GM23248 (cell line): Measurements from ENCODE around the gene CNOT1. TPM values are rescaled to one million over a fixed set of nuclear protein-coding genes. Genes with fewer than 3 reads are reported as not detected.

ENCODE experiments used
- DNase-seq: peaks from one replicate; pipeline ENCODE4 v3.0.0-alpha.2; 2015
- H2AFZ ChIP-seq: fragments of 200-600 bp; sonication (generic); 2 replicates; pipeline ENCODE4 v1.6.1; 2016; ENCODE audit warnings: antibody characterized with exemption
- H3F3A ChIP-seq: fragments of 200-600 bp; sonication (generic); 2 replicates; pipeline ENCODE4 v1.6.1; 2016; ENCODE audit warnings: mild to moderate bottlenecking, antibody characterized with exemption, mixed run types; ENCODE audit not compliant: insufficient read depth
- H3K27ac ChIP-seq: fragments of 200-600 bp; sonication (generic); 2 replicates; pipeline ENCODE4 v1.5.1; 2016; ENCODE audit warnings: mild to moderate bottlenecking
- H3K27me3 ChIP-seq: fragments of 200-600 bp; sonication (generic); replicated peaks from 2 replicates; pipeline ENCODE4 v1.6.1; 2016; ENCODE audit warnings: mild to moderate bottlenecking; ENCODE audit not compliant: insufficient read depth
- H3K36me3 ChIP-seq: fragments of 200-600 bp; sonication (generic); 2 replicates; pipeline ENCODE4 v1.6.1; 2016; ENCODE audit warnings: low read depth, mild to moderate bottlenecking
- H3K4me1 ChIP-seq: fragments of 200-600 bp; sonication (generic); 2 replicates; pipeline ENCODE4 v1.6.1; 2016; ENCODE audit warnings: mild to moderate bottlenecking; ENCODE audit not compliant: insufficient read depth
- H3K4me2 ChIP-seq: fragments of 200-600 bp; sonication (generic); one replicate; pipeline ENCODE4 v1.6.1; 2016; ENCODE audit warnings: mild to moderate bottlenecking; ENCODE audit not compliant: unreplicated experiment
- H3K4me3 ChIP-seq: fragments of 200-600 bp; sonication (generic); 2 replicates; pipeline ENCODE4 v1.5.1; 2016; ENCODE audit warnings: mild to moderate bottlenecking
- H3K79me2 ChIP-seq: fragments of 200-600 bp; sonication (generic); 2 replicates; pipeline ENCODE4 v1.6.1; 2016; ENCODE audit warnings: mild to moderate bottlenecking; ENCODE audit not compliant: insufficient read depth
- H3K9ac ChIP-seq: fragments of 200-600 bp; sonication (generic); 2 replicates; pipeline ENCODE4 v1.6.1; 2016; ENCODE audit warnings: mild to moderate bottlenecking
- H3K9me2 ChIP-seq: fragments of 200-600 bp; sonication (generic); 2 replicates; pipeline ENCODE4 v1.6.1; 2016; ENCODE audit warnings: mixed run types, mild to moderate bottlenecking, moderate library complexity; ENCODE audit not compliant: insufficient read depth
- H3K9me3 ChIP-seq: fragments of 200-600 bp; sonication (generic); one replicate; pipeline ENCODE4 v1.6.1; 2017; ENCODE audit warnings: low read depth
- H4K20me1 ChIP-seq: fragments of 200-600 bp; sonication (generic); 2 replicates; pipeline ENCODE4 v1.6.0; 2016; ENCODE audit not compliant: insufficient read depth
- EZH2 ChIP-seq: fragments of 200-600 bp; sonication (generic); IDR thresholded peaks from 2 replicates; pipeline ENCODE4 v1.6.1; 2018; ENCODE audit warnings: antibody characterized with exemption, mild to moderate bottlenecking; ENCODE audit not compliant: insufficient read depth, poor library complexity, severe bottlenecking
- EZH2phosphoT487 ChIP-seq: fragments of 200-600 bp; sonication (generic); IDR thresholded peaks from 2 replicates; pipeline ENCODE4 v1.6.1; 2018; ENCODE audit warnings: antibody characterized with exemption, moderate library complexity, mild to moderate bottlenecking, low read depth; ENCODE audit not compliant: insufficient read depth
- WGBS, 2 experiments: methylation state at CpG; one replicate each; pipeline ENCODE4 v1.1.6; 2015 to 2017; ENCODE audit warnings: low lambda C conversion rate in 2 of 2, low coverage in 1 of 2; ENCODE audit errors: missing lambda C conversion rate in 2 of 2; 5-methylcytosine and 5-hydroxymethylcytosine counted together
- in situ Hi-C: fragments of 300-500 bp; cut with MboI; formaldehyde crosslinking; loops from 2 replicates; pipeline ENCODE4 v1.15.0; 2020
- polyA plus RNA-seq: library from polyadenylated mRNA; unstranded; fragments of >200 nt; fragmentation: Nextera tagmentation; extraction: Ambion mirVana; gene quantifications from 2 replicates; pipeline ENCODE4 v1.2.1, GENCODE V29; 2016
- total RNA-seq: library from RNA; depleted of rRNA; stranded (reverse); fragments of >200 nt; shearing (Covaris generic); gene quantifications from 2 replicates; pipeline ENCODE4 v1.2.3, GENCODE V29; 2014

The CNOT1 gene
- total and polyA plus RNA-seq, 2 experiments from 2014 or later, result 35.6 to 93.1 TPM

GRCh38 chr16:58516768-58517107 lies 112.9 kb downstream of the CNOT1 start:
- Histone ChIP-seq H3K79me2 (peaks cover 10% of the 10 kb centered on the region; the same call in 1 of the 2 replicates), H3K4me3 (no peak overlapping the region), H3K4me1 (peaks cover 4% of the 10 kb centered on the region; the same call in 1 of the 2 replicates), H3K9ac (peak overlapping the region; percentile 30; the same call in 1 of the 2 replicates), H3K4me2 (no peak overlapping the region), H3K27ac (no peak overlapping the region), H3K9me2 (no peaks in the 10 kb centered on the region), H3K9me3 (no peaks in the 10 kb centered on the region), H3F3A (peaks cover 35% of the 10 kb centered on the region), H2AFZ (no peak overlapping the region), H3K36me3 (peaks cover 25% of the 10 kb centered on the region), H3K27me3 (no peaks in the 10 kb centered on the region), H4K20me1 (no peaks in the 10 kb centered on the region)
- in situ Hi-C loops, result no loop called here
- no peak for TF ChIP-seq EZH2
- no peak for TF ChIP-seq EZH2phosphoT487
- DNase-seq, result no peak
- 86 to 90% methylated on average over 4 of the region's 4 CpGs for WGBS, 2 experiments

- Histone ChIP-seq H3K27ac (peak overlapping the region; percentile 66), H2AFZ (peak overlapping the region; percentile 92)
These were observed 113.5 kb downstream of the CNOT1 start for GRCh38 chr16:58515871-58516767.

GRCh38 chr16:58515125-58515870 lies 114.3 kb downstream of the CNOT1 start, which contains the start of gene SETD6:
Gene SETD6, plus strand, starts transcription at chr16:58515517. Its CDS starts 21 bp downstream, at chr16:58515538.
- in situ Hi-C loops, result no loop called here
- Histone ChIP-seq H3K4me2 (peak within 1 kb of the TSS; percentile 97), H3K4me1 (peaks cover 4% of the 10 kb centered on the region; the same call in 1 of the 2 replicates), H4K20me1 (no peaks in the 10 kb centered on the region), H3K9me3 (no peaks in the 10 kb centered on the region), H3K36me3 (peaks cover 11% of the 10 kb centered on the region), H2AFZ (peak within 1 kb of the TSS; percentile 92), H3K9me2 (no peaks in the 10 kb centered on the region), H3K4me3 (peak within 1 kb of the TSS; percentile 88), H3K9ac (peak within 1 kb of the TSS; percentile 82), H3K79me2 (peaks cover 6% of the 10 kb centered on the region; the same call in 1 of the 2 replicates), H3K27ac (peak within 1 kb of the TSS; percentile 66), H3F3A (peaks cover 26% of the 10 kb centered on the region), H3K27me3 (no peaks in the 10 kb centered on the region)
- peak; percentile 95 for DNase-seq
- WGBS, 2 experiments, result 1 to 2% methylated on average over 53 to 77 of the region's 80 CpGs
- no peak for TF ChIP-seq EZH2
- no peak for TF ChIP-seq EZH2phosphoT487

More at GRCh38 chr16:58515871-58516767, 113.5 kb downstream of the CNOT1 start:
- H4K20me1 ChIP-seq, result no peaks in the 10 kb centered on the region
- H3K9me3 ChIP-seq, result no peaks in the 10 kb centered on the region
- in situ Hi-C loops, result no loop called here
- peaks cover 33% of the 10 kb centered on the region for H3F3A ChIP-seq
- peaks cover 4% of the 10 kb centered on the region; the same call in 1 of the 2 replicates for H3K4me1 ChIP-seq
- H3K27me3 ChIP-seq, result no peaks in the 10 kb centered on the region
- peak overlapping the region; percentile 97 for H3K4me2 ChIP-seq
- TF ChIP-seq EZH2phosphoT487 (no peak), EZH2 (no peak)
- H3K36me3 ChIP-seq, result peaks cover 19% of the 10 kb centered on the region
- peak overlapping the region; percentile 88 for H3K4me3 ChIP-seq
- H3K79me2 ChIP-seq, result peaks cover 6% of the 10 kb centered on the region; the same call in 1 of the 2 replicates
- H3K9me2 ChIP-seq, result no peaks in the 10 kb centered on the region
- peak; percentile 33 for DNase-seq
- H3K9ac ChIP-seq, result peak overlapping the region; percentile 82
- WGBS, 2 experiments, result 17 to 34% methylated on average over 25 to 54 of the region's 66 CpGs

- in situ Hi-C loops, result no loop called here
- H3F3A ChIP-seq, result peaks cover 13% of the 10 kb centered on the region
- no peak for DNase-seq
- H3K4me3 ChIP-seq, result no peak overlapping the region
- peaks cover 6% of the 10 kb centered on the region; the same call in 1 of the 2 replicates for H3K79me2 ChIP-seq
- no peak overlapping the region for H2AFZ ChIP-seq
- H3K4me1 ChIP-seq, result peaks cover 4% of the 10 kb centered on the region; the same call in 1 of the 2 replicates
- H3K9ac ChIP-seq, result no peak overlapping the region
- no peaks in the 10 kb centered on the region for H3K9me2 ChIP-seq
- H4K20me1 ChIP-seq, result no peaks in the 10 kb centered on the region
- H3K36me3 ChIP-seq, result no peaks in the 10 kb centered on the region; the same call in 1 of the 2 replicates
- 83 to 84% methylated on average over 3 of the region's 3 CpGs for WGBS, 2 experiments
- H3K27me3 ChIP-seq, result no peaks in the 10 kb centered on the region
- no peak overlapping the region for H3K4me2 ChIP-seq
- TF ChIP-seq EZH2phosphoT487, result no peak
- no peak for TF ChIP-seq EZH2
- no peaks in the 10 kb centered on the region for H3K9me3 ChIP-seq
- no peak overlapping the region for H3K27ac ChIP-seq
These were observed 115.8 kb downstream of the CNOT1 start for GRCh38 chr16:58513874-58514273.
